WTC11 (cell line): ENCODE results near the gene FLT4.

Source experiments
- GRHL2 ChIP-seq: fragments of 250-450 bp; sonication (Bioruptor Pico); IDR thresholded peaks from 2 replicates; pipeline ENCODE4 v1.8.0; 2022; ENCODE audit warnings: mild to moderate bottlenecking, moderate library complexity; ENCODE audit not compliant: insufficient replicate concordance, severe bottlenecking
- JAZF1 ChIP-seq: fragments of 250-450 bp; sonication (Bioruptor Pico); IDR thresholded peaks from 2 replicates; pipeline ENCODE4 v1.9.0; 2021; ENCODE audit warnings: moderate library complexity, mild to moderate bottlenecking, inconsistent platforms

DNA sequence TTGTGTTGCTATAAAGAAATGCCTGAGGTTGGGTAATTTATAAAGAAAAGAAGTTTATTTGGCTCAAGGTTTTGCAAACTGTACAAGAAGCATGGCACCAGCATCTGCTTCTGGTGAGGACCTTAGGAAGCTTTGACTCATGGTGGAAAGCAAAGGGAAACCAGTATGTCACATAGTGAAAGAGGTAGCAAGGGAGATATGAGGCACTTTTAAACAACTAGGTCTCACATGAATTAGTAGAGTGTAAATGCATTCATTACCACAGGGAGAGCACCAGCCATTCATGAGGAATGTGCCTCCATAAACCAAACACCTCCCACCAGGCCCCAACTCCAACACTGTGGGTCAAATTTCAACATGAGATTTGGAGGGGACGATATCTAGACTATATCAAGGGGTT is 49.6 kb upstream of the FLT4 start:
- TF ChIP-seq GRHL2 (no peak), JAZF1 (CRISPR knock-in tag) (no peak)
